ENCODE results near the gene PTPRN2. TPM values are rescaled to one million over a fixed set of nuclear protein-coding genes. Genes with fewer than 3 reads are reported as not detected.

Gene PTPRN2
- polyA plus RNA-seq, 2 donors: 0.37 to 0.40 TPM

- Histone ChIP-seq H3K9me3 (ENCODE audit: control insufficient read depth in 2 of 2, insufficient read depth in 1 of 2, low read depth in 1 of 2, low read length in 1 of 2) (peaks cover 0 to 6% of the 10 kb centered on the region in 2 donors), H3K27me3 (ENCODE audit: control insufficient read depth in 1 of 2, insufficient read depth in 2 of 2, low read length in 2 of 2) (no peaks in the 10 kb centered on the region), H3K27ac (ENCODE audit: low read depth in 2 of 2, low read length in 1 of 2) (no peak overlapping the region), H3K36me3 (ENCODE audit: control insufficient read depth in 2 of 2, insufficient read depth in 2 of 2, low read length in 1 of 2) (no peaks in the 10 kb centered on the region), H3K4me3 (ENCODE audit: low read depth in 1 of 2, low read length in 2 of 2) (no peak overlapping the region), H3K4me1 (ENCODE audit: control insufficient read depth in 2 of 2, insufficient read depth in 2 of 2, low read length in 1 of 2) (no peaks in the 10 kb centered on the region)
- 84% methylated on average over 29 of the region's 29 CpGs for WGBS, 2 donors
Measured at GRCh38 chr7:158074896-158075632, 512.6 kb downstream of the PTPRN2 start.

- Histone ChIP-seq H3K9me3 (ENCODE audit: control insufficient read depth in 2 of 2, insufficient read depth in 1 of 2, low read depth in 1 of 2, low read length in 1 of 2) (peaks cover 0 to 11% of the 10 kb centered on the region in 2 donors), H3K27me3 (ENCODE audit: control insufficient read depth in 1 of 2, insufficient read depth in 2 of 2, low read length in 2 of 2) (no peaks in the 10 kb centered on the region), H3K4me1 (ENCODE audit: control insufficient read depth in 2 of 2, insufficient read depth in 2 of 2, low read length in 1 of 2) (no peaks in the 10 kb centered on the region), H3K4me3 (ENCODE audit: low read depth in 1 of 2, low read length in 2 of 2) (no peak overlapping the region), H3K36me3 (ENCODE audit: control insufficient read depth in 2 of 2, insufficient read depth in 2 of 2, low read length in 1 of 2) (no peaks in the 10 kb centered on the region), H3K27ac (ENCODE audit: low read depth in 2 of 2, low read length in 1 of 2) (no peak overlapping the region)
- 65 to 77% methylated on average over 35 of the region's 35 CpGs for WGBS, 2 donors
Measured at GRCh38 chr7:158073845-158074840, 513.5 kb downstream of the PTPRN2 start.

- H3K27me3 ChIP-seq (ENCODE audit: control insufficient read depth in 1 of 2, insufficient read depth in 2 of 2, low read length in 2 of 2): no peaks in the 10 kb centered on the region
- no peaks in the 10 kb centered on the region for H3K4me1 ChIP-seq (ENCODE audit: control insufficient read depth in 2 of 2, insufficient read depth in 2 of 2, low read length in 1 of 2)
- 92 to 93% methylated on average over 18 of the region's 18 CpGs for WGBS, 2 donors
- H3K9me3 ChIP-seq (ENCODE audit: control insufficient read depth in 2 of 2, insufficient read depth in 1 of 2, low read depth in 1 of 2, low read length in 1 of 2): peaks cover 0 to 11% of the 10 kb centered on the region in 2 donors
- H3K4me3 ChIP-seq (ENCODE audit: low read depth in 1 of 2, low read length in 2 of 2): no peak overlapping the region
- H3K36me3 ChIP-seq (ENCODE audit: control insufficient read depth in 2 of 2, insufficient read depth in 2 of 2, low read length in 1 of 2): no peaks in the 10 kb centered on the region
- no peak overlapping the region for H3K27ac ChIP-seq (ENCODE audit: low read depth in 2 of 2, low read length in 1 of 2)
Measured at GRCh38 chr7:158072991-158073730, 514.5 kb downstream of the PTPRN2 start.

- no peaks in the 10 kb centered on the region for H3K4me1 ChIP-seq (ENCODE audit: control insufficient read depth in 2 of 2, insufficient read depth in 2 of 2, low read length in 1 of 2)
- H3K36me3 ChIP-seq (ENCODE audit: control insufficient read depth in 2 of 2, insufficient read depth in 2 of 2, low read length in 1 of 2): no peaks in the 10 kb centered on the region
- H3K27me3 ChIP-seq (ENCODE audit: control insufficient read depth in 1 of 2, insufficient read depth in 2 of 2, low read length in 2 of 2): no peaks in the 10 kb centered on the region
- H3K4me3 ChIP-seq (ENCODE audit: low read depth in 1 of 2, low read length in 2 of 2): no peak overlapping the region
- no peak overlapping the region for H3K27ac ChIP-seq (ENCODE audit: low read depth in 2 of 2, low read length in 1 of 2)
- 91 to 94% methylated on average over 19 to 21 of the region's 21 CpGs for WGBS, 2 donors
- H3K9me3 ChIP-seq (ENCODE audit: control insufficient read depth in 2 of 2, insufficient read depth in 1 of 2, low read depth in 1 of 2, low read length in 1 of 2): peaks cover 0 to 11% of the 10 kb centered on the region in 2 donors
Measured at GRCh38 chr7:158070222-158070920, 517.3 kb downstream of the PTPRN2 start.

- H3K4me1 ChIP-seq (ENCODE audit: control insufficient read depth in 2 of 2, insufficient read depth in 2 of 2, low read length in 1 of 2): no peaks in the 10 kb centered on the region
- H3K4me3 ChIP-seq (ENCODE audit: low read depth in 1 of 2, low read length in 2 of 2): no peak overlapping the region
- H3K36me3 ChIP-seq (ENCODE audit: control insufficient read depth in 2 of 2, insufficient read depth in 2 of 2, low read length in 1 of 2): no peaks in the 10 kb centered on the region
- no peak overlapping the region for H3K27ac ChIP-seq (ENCODE audit: low read depth in 2 of 2, low read length in 1 of 2)
- no peaks in the 10 kb centered on the region for H3K27me3 ChIP-seq (ENCODE audit: control insufficient read depth in 1 of 2, insufficient read depth in 2 of 2, low read length in 2 of 2)
- 89 to 90% methylated on average over 9 of the region's 9 CpGs for WGBS, 2 donors
- H3K9me3 ChIP-seq (ENCODE audit: control insufficient read depth in 2 of 2, insufficient read depth in 1 of 2, low read depth in 1 of 2, low read length in 1 of 2): peaks cover 0 to 11% of the 10 kb centered on the region in 2 donors
Measured at GRCh38 chr7:158068853-158069252, 518.8 kb downstream of the PTPRN2 start.

- H3K27me3 ChIP-seq (ENCODE audit: control insufficient read depth in 1 of 2, insufficient read depth in 2 of 2, low read length in 2 of 2): no peaks in the 10 kb centered on the region
- no peak overlapping the region for H3K4me3 ChIP-seq (ENCODE audit: low read depth in 1 of 2, low read length in 2 of 2)
- WGBS, 2 donors: 85 to 91% methylated on average over 14 of the region's 14 CpGs
- H3K9me3 ChIP-seq (ENCODE audit: control insufficient read depth in 2 of 2, insufficient read depth in 1 of 2, low read depth in 1 of 2, low read length in 1 of 2): peaks cover 0 to 11% of the 10 kb centered on the region in 2 donors
- H3K36me3 ChIP-seq (ENCODE audit: control insufficient read depth in 2 of 2, insufficient read depth in 2 of 2, low read length in 1 of 2): no peaks in the 10 kb centered on the region
- H3K27ac ChIP-seq (ENCODE audit: low read depth in 2 of 2, low read length in 1 of 2): no peak overlapping the region
- no peaks in the 10 kb centered on the region for H3K4me1 ChIP-seq (ENCODE audit: control insufficient read depth in 2 of 2, insufficient read depth in 2 of 2, low read length in 1 of 2)
Measured at GRCh38 chr7:158067931-158068482, 519.6 kb downstream of the PTPRN2 start.

GRCh38 chr7:158067219-158067930 lies 520.2 kb downstream of the PTPRN2 start:
- Histone ChIP-seq H3K9me3 (ENCODE audit: control insufficient read depth in 2 of 2, insufficient read depth in 1 of 2, low read depth in 1 of 2, low read length in 1 of 2) (peaks cover 0 to 12% of the 10 kb centered on the region in 2 donors), H3K27ac (ENCODE audit: low read depth in 2 of 2, low read length in 1 of 2) (no peak overlapping the region), H3K36me3 (ENCODE audit: control insufficient read depth in 2 of 2, insufficient read depth in 2 of 2, low read length in 1 of 2) (no peaks in the 10 kb centered on the region), H3K4me3 (ENCODE audit: low read depth in 1 of 2, low read length in 2 of 2) (no peak overlapping the region), H3K4me1 (ENCODE audit: control insufficient read depth in 2 of 2, insufficient read depth in 2 of 2, low read length in 1 of 2) (no peaks in the 10 kb centered on the region), H3K27me3 (ENCODE audit: control insufficient read depth in 1 of 2, insufficient read depth in 2 of 2, low read length in 2 of 2) (no peaks in the 10 kb centered on the region)
- 85 to 89% methylated on average over 28 of the region's 28 CpGs for WGBS, 2 donors

- no peak overlapping the region for H3K27ac ChIP-seq (ENCODE audit: low read depth in 2 of 2, low read length in 1 of 2)
- H3K36me3 ChIP-seq (ENCODE audit: control insufficient read depth in 2 of 2, insufficient read depth in 2 of 2, low read length in 1 of 2): no peaks in the 10 kb centered on the region
- H3K4me3 ChIP-seq (ENCODE audit: low read depth in 1 of 2, low read length in 2 of 2): no peak overlapping the region
- peaks cover 3 to 20% of the 10 kb centered on the region in 2 donors for H3K9me3 ChIP-seq (ENCODE audit: control insufficient read depth in 2 of 2, insufficient read depth in 1 of 2, low read depth in 1 of 2, low read length in 1 of 2)
- no peaks in the 10 kb centered on the region for H3K4me1 ChIP-seq (ENCODE audit: control insufficient read depth in 2 of 2, insufficient read depth in 2 of 2, low read length in 1 of 2)
- no peaks in the 10 kb centered on the region for H3K27me3 ChIP-seq (ENCODE audit: control insufficient read depth in 1 of 2, insufficient read depth in 2 of 2, low read length in 2 of 2)
- WGBS, 2 donors: 84 to 91% methylated on average over 4 of the region's 4 CpGs
Measured at GRCh38 chr7:158066085-158066484, 521.5 kb downstream of the PTPRN2 start.
